GM12878 (cell line): ENCODE measurements around the gene C17orf107. TPM values are rescaled to one million over a fixed set of nuclear protein-coding genes. Genes with fewer than 3 reads are reported as not detected.

ENCODE experiments used
- ATAC-seq: fragments of 200-7000 bp; cut with Tn5 transposase; 3 replicates; pipeline ENCODE4 v1.9.1; 2020; ENCODE audit warnings: mild to moderate bottlenecking, moderate library complexity
- BruUV-seq: library from RNA; stranded (reverse); fragments of 400-500 nt; replicated peaks from 2 replicates; lab custom pipeline; 2021; lab: Mats Ljungman, UMichigan
- CTCF ChIA-PET: fragments of 300-600 bp; sonication (Branson Sonifier 250); formaldehyde crosslinking; extraction: SDS; loops from one replicate; lab custom pipeline; 2021; ENCODE audit warnings: inconsistent platforms; lab: Yijun Ruan, JAX
- POLR2A ChIA-PET: fragments of 350-600 bp; formaldehyde crosslinking; extraction: SDS; loops from one replicate; lab custom pipeline; 2021; ENCODE audit warnings: inconsistent platforms; lab: Charles Lee
- RAD21 ChIA-PET: fragments of 300-600 bp; sonication (Branson Sonifier 250); formaldehyde crosslinking; loops from one replicate; lab custom pipeline; 2023; ENCODE audit warnings: antibody characterized with exemption; ENCODE audit not compliant: unreplicated experiment; lab: Charles Lee
- SMC1A ChIA-PET: fragments of 300-600 bp; sonication (Branson Sonifier 250); formaldehyde crosslinking; loops from one replicate; lab custom pipeline; 2023; ENCODE audit not compliant: unreplicated experiment, uncharacterized antibody; lab: Charles Lee
- DNase-seq: peaks from one replicate; pipeline ENCODE4 v3.0.0-alpha.2; 2011; ENCODE audit warnings: low read depth, low spot score
- FAIRE-seq: peaks from 3 replicates; lab custom pipeline; 2011; peaks lifted over from hg19 to GRCh38; lab: Jason Lieb, UNC
- H2AFZ ChIP-seq: 2 replicates; pipeline ENCODE4 v1.6.0; 2011; ENCODE audit warnings: low read depth, low read length, control low read depth; ENCODE audit not compliant: control insufficient read depth
- H3K27ac ChIP-seq: 2 replicates; pipeline ENCODE4 v1.5.1; 2011; ENCODE audit warnings: control low read depth; ENCODE audit not compliant: control insufficient read depth, insufficient read depth
- H3K27me3 ChIP-seq, 2 experiments: replicated peaks in 1 of 2; 2 replicates each; pipeline versions ENCODE4 v1.6.0 to v1.6.1; 2011; ENCODE audit warnings: low read length in 1 of 2; ENCODE audit not compliant: control insufficient read depth in 2 of 2, insufficient read depth in 2 of 2
- H3K36me3 ChIP-seq, 2 experiments: 2 replicates each; pipeline ENCODE4 v1.5.1; 2011; ENCODE audit warnings: low read length in 1 of 2; ENCODE audit not compliant: control insufficient read depth in 2 of 2, insufficient read depth in 2 of 2
- H3K4me1 ChIP-seq: 2 replicates; pipeline ENCODE4 v1.6.1; 2011; ENCODE audit warnings: mild to moderate bottlenecking, low read length, moderate library complexity, mixed read lengths; ENCODE audit not compliant: control insufficient read depth, insufficient read depth
- H3K4me2 ChIP-seq: 2 replicates; pipeline ENCODE4 v1.6.0; 2011; ENCODE audit warnings: control low read depth; ENCODE audit not compliant: control insufficient read depth, insufficient read depth
- H3K4me3 ChIP-seq: fragments of 200-600 bp; sonication (generic); 2 replicates; pipeline ENCODE4 v1.5.1; 2016
- H3K79me2 ChIP-seq: 2 replicates; pipeline ENCODE4 v1.6.0; 2011; ENCODE audit warnings: low read length; ENCODE audit not compliant: control insufficient read depth, insufficient read depth
- H3K9ac ChIP-seq: 2 replicates; pipeline ENCODE4 v1.8.0; 2011; ENCODE audit warnings: low read length, control low read depth, mixed read lengths; ENCODE audit not compliant: control insufficient read depth, insufficient read depth
- H3K9me3 ChIP-seq: replicated peaks from 3 replicates; pipeline ENCODE4 v1.5.1; 2011; ENCODE audit warnings: mild to moderate bottlenecking, low read length; ENCODE audit not compliant: control insufficient read depth, insufficient read depth
- H4K20me1 ChIP-seq: 2 replicates; pipeline ENCODE4 v1.6.0; 2011; ENCODE audit not compliant: control insufficient read depth, insufficient read depth
- HDAC6 ChIP-seq: fragments of 200-600 bp; sonication (generic); IDR thresholded peaks from one replicate; pipeline ENCODE4 v1.8.0; 2017; ENCODE audit warnings: antibody characterized with exemption; ENCODE audit not compliant: unreplicated experiment
- NBN ChIP-seq: fragments of 450-650 bp; IDR thresholded peaks from 2 replicates; pipeline ENCODE4 v1.6.1; 2016
- SMARCA5 ChIP-seq: fragments of 450-650 bp; IDR thresholded peaks from 2 replicates; pipeline ENCODE4 v1.6.1; 2017; ENCODE audit warnings: mild to moderate bottlenecking
- WGBS: methylation state at CpG from one replicate; pipeline ENCODE4 v1.1.6; 2016; ENCODE audit warnings: low lambda C conversion rate; ENCODE audit not compliant: insufficient replicate concordance, insufficient coverage; ENCODE audit errors: missing lambda C conversion rate; 5-methylcytosine and 5-hydroxymethylcytosine counted together
- in situ Hi-C: fragments of 300-500 bp; cut with MboI; formaldehyde crosslinking; loops from 9 replicates; pipeline ENCODE4 v1.14.3; 2018; ENCODE audit warnings: mixed read lengths
- intact Hi-C: fragments of 100-400 bp; cut with micrococcal nuclease; formaldehyde crosslinking; loops from one replicate; pipeline ENCODE4 v1.14.2; 2022; ENCODE audit not compliant: unreplicated experiment
- polyA plus RNA-seq, 11 experiments: library from polyadenylated mRNA; depleted of rRNA in 4 of 11; unstranded in 6 of 11; stranded (reverse) in 5 of 11; fragments of >200 nt; fragmentation: Nextera tagmentation in 4 of 11; fragmentation: Illumina TruSeq in 1 of 11; extraction: Ambion mirVana in 4 of 11; extraction: Trizol in 1 of 11; gene quantifications; 1 replicate in 1 of 11; 2 replicates in 10 of 11; pipeline versions ENCODE4 v1.2.1 to v1.2.3, GENCODE V29; 2011 to 2016; ENCODE audit warnings: inconsistent platforms in 2 of 11, missing spikeins in 2 of 11, low read depth in 1 of 11
- total RNA-seq, 4 experiments: library from RNA; depleted of rRNA in 3 of 4; stranded (reverse); fragments of >200 nt in 3 of 4; fragmentation: Illumina TruSeq in 1 of 4; extraction: Trizol in 1 of 4; gene quantifications; 2 replicates each; pipeline versions ENCODE4 v1.2.1 to v1.2.3, GENCODE V29; 2013 to 2021
- TF ChIP-seq, protein P1 (sequence below): fragments of 450-650 bp; IDR thresholded peaks from 2 replicates; pipeline ENCODE4 v1.6.1; 2017; ENCODE audit warnings: mild to moderate bottlenecking
- TF ChIP-seq, protein P2 (sequence below), 3 experiments: IDR thresholded peaks in 2 of 3; conservative IDR thresholded peaks in 1 of 3; 2 replicates each; pipeline ENCODE4 v1.5.1; 2011; ENCODE audit warnings: low read depth in 3 of 3, low read length in 3 of 3, mild to moderate bottlenecking in 3 of 3, control low read depth in 2 of 3, moderate library complexity in 2 of 3, inconsistent platforms in 1 of 3, mixed read lengths in 1 of 3; ENCODE audit not compliant: control insufficient read depth in 2 of 3, insufficient read depth in 1 of 3; ENCODE audit errors: extremely low read depth in 1 of 3

Gene C17orf107
- total and polyA plus RNA-seq, 10 of the 15 experiments (the other 5 are each of a cell fraction or from before 2014, with no cell fraction given): 0.05 to 0.46 (median 0.11) TPM; not detected in 3

DNA sequence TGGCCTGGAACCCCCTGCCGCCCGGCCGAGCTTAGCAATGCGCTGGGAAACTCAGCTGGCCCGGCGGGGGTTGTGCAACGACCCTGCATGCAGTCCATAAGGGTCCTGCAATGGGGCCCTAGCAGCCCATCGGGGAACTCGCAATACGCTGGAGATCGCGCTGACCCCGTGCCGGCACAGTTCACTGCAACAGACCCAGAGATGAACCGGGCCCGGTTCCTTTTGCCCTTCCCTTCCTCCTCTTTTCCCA is 40.1 kb downstream of the C17orf107 start:
- H3K9ac ChIP-seq: peak overlapping the region; percentile 98
- H3K27ac ChIP-seq: peak overlapping the region; percentile 97
- no peaks in the 10 kb centered on the region for H4K20me1 ChIP-seq
- ChIA-PET SMC1A (interaction anchor here (0.8 to 4.5 kb wide), 12 partner anchors 13 to 317 kb away, joined by 3 to 38 read pairs (median 4); partner anchors contain the start of genes CAMTA2, CHRNE, ENO3 and SPAG7), RAD21 (interaction anchor here (0.8 to 2.8 kb wide), 9 partner anchors 9 to 384 kb away, joined by 3 to 31 read pairs (median 4); partner anchors contain the start of genes ARRB2, CHRNE, MYBBP1A and PFN1), POLR2A (interaction anchor here (0.6 to 17.5 kb wide), 18 partner anchors 9 to 1504 kb away, joined by 3 to 272 read pairs (median 4); partner anchors contain the start of genes CAMTA2, DERL2, ENO3 and INCA1)
- no peaks in the 10 kb centered on the region for H3K27me3 ChIP-seq
- in situ Hi-C loops: no loop called here
- FAIRE-seq (no peak), ATAC-seq (peak; percentile 1)
- no peaks in the 10 kb centered on the region for H3K9me3 ChIP-seq
- H3K36me3 ChIP-seq: peaks cover 12 to 25% of the 10 kb centered on the region in 2 experiments
- TF ChIP-seq HDAC6: peak; percentile 39
- TF ChIP-seq NBN: 0 out of 2 replicates have a peak, but pooled peaks have one; percentile 37
- TF ChIP-seq SMARCA5: 0 out of 2 replicates have a peak, but pooled peaks have one; percentile 74
- TF ChIP-seq, protein P1, sequence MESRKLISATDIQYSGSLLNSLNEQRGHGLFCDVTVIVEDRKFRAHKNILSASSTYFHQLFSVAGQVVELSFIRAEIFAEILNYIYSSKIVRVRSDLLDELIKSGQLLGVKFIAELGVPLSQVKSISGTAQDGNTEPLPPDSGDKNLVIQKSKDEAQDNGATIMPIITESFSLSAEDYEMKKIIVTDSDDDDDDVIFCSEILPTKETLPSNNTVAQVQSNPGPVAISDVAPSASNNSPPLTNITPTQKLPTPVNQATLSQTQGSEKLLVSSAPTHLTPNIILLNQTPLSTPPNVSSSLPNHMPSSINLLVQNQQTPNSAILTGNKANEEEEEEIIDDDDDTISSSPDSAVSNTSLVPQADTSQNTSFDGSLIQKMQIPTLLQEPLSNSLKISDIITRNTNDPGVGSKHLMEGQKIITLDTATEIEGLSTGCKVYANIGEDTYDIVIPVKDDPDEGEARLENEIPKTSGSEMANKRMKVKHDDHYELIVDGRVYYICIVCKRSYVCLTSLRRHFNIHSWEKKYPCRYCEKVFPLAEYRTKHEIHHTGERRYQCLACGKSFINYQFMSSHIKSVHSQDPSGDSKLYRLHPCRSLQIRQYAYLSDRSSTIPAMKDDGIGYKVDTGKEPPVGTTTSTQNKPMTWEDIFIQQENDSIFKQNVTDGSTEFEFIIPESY: no peak
- TF ChIP-seq, protein P2, sequence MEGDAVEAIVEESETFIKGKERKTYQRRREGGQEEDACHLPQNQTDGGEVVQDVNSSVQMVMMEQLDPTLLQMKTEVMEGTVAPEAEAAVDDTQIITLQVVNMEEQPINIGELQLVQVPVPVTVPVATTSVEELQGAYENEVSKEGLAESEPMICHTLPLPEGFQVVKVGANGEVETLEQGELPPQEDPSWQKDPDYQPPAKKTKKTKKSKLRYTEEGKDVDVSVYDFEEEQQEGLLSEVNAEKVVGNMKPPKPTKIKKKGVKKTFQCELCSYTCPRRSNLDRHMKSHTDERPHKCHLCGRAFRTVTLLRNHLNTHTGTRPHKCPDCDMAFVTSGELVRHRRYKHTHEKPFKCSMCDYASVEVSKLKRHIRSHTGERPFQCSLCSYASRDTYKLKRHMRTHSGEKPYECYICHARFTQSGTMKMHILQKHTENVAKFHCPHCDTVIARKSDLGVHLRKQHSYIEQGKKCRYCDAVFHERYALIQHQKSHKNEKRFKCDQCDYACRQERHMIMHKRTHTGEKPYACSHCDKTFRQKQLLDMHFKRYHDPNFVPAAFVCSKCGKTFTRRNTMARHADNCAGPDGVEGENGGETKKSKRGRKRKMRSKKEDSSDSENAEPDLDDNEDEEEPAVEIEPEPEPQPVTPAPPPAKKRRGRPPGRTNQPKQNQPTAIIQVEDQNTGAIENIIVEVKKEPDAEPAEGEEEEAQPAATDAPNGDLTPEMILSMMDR (IDR thresholded peaks at IDR 0.05 in 2 of 3, conservative IDR thresholded peaks at IDR 0.05 in 1 of 3; ENCODE audit: control insufficient read depth in 2 of 3, extremely low read depth in 1 of 3, insufficient read depth in 1 of 3, low read depth in 3 of 3, low read length in 3 of 3): no peak
- TF ChIP-seq, all 136 proteins: peak for 3
- CTCF ChIA-PET: interaction anchor here (1.1 to 3.5 kb wide), 11 partner anchors 12 to 207 kb away, joined by 3 to 28 read pairs (median 4); partner anchors contain the start of genes C17orf107, CHRNE, ENO3 and SPAG7
- H3K4me3 ChIP-seq: peak overlapping the region; percentile 92
- peak overlapping the region; percentile 98 for H3K4me2 ChIP-seq
- WGBS: 1% methylated on average over 16 of the region's 16 CpGs
- no peak for DNase-seq
- H3K4me1 ChIP-seq: peaks cover 38% of the 10 kb centered on the region
- H2AFZ ChIP-seq: peak overlapping the region; percentile 77
- BruUV-seq: no TSS peak
- peaks cover 62% of the 10 kb centered on the region for H3K79me2 ChIP-seq
- intact Hi-C loops: no loop called here
